GM13977 (cell line): ENCODE results near the gene ARID5A.

Source experiments
- DNase-seq: peaks from one replicate; pipeline ENCODE4 v3.0.0; 2012; ENCODE audit warnings: low spot score
- CTCF ChIP-seq: IDR thresholded peaks from 2 replicates; pipeline ENCODE4 v1.5.1; 2012; ENCODE audit warnings: mild to moderate bottlenecking, control low read depth; ENCODE audit not compliant: insufficient read depth; ENCODE audit errors: extremely low read depth, missing control alignments
- in situ Hi-C: fragments of 300-500 bp; cut with MboI; formaldehyde crosslinking; loops from one replicate; pipeline ENCODE4 v1.12.0; 2022; ENCODE audit warnings: low sequenced_read_pairs, low pct_unique_long_range_greater_than_20kb, mixed read lengths, inconsistent platforms; ENCODE audit not compliant: unreplicated experiment

The ARID5A gene

GRCh38 chr2:96568094-96568493 is 31.5 kb downstream of the ARID5A start:
- in situ Hi-C loops, result no loop called here
- no peak for DNase-seq
- TF ChIP-seq CTCF, result no peak

- DNase-seq, result no peak
- in situ Hi-C loops, result no loop called here
- peak; percentile 9 for TF ChIP-seq CTCF
Observed at GRCh38 chr2:96574364-96574763, 37.8 kb downstream of the ARID5A start.

GRCh38 chr2:96575785-96576456 is 39.4 kb downstream of the ARID5A start:
- TF ChIP-seq CTCF, result no peak
- DNase-seq, result no peak
- in situ Hi-C loops, result no loop called here

- in situ Hi-C loops, result no loop called here
- no peak for TF ChIP-seq CTCF
- no peak for DNase-seq
Observed at GRCh38 chr2:96577501-96577900, 40.9 kb downstream of the ARID5A start.

GRCh38 chr2:96578731-96579130 is 42.2 kb downstream of the ARID5A start:
- in situ Hi-C loops, result no loop called here
- no peak for TF ChIP-seq CTCF
- no peak for DNase-seq

- TF ChIP-seq CTCF, result no peak
- in situ Hi-C loops, result no loop called here
- DNase-seq, result no peak
Observed at GRCh38 chr2:96579422-96579821, 42.9 kb downstream of the ARID5A start.
